Glomerular visceral epithelial cell (primary cell): ENCODE data around the gene VTA1.
"Not testable (repeated sequence)": the region's sequence is repeated elsewhere in the genome, so short reads cannot be mapped to it uniquely, and the experiment has no call there.

ENCODE experiments used
- DNase-seq: peaks from one replicate; pipeline ENCODE4 v3.0.0-alpha.2; 2016; ENCODE audit errors: extremely low spot score

VTA1 gene

GRCh38 chr6:142225552-142225951, 78.5 kb downstream of the VTA1 start:
- no peak for DNase-seq

- DNase-seq, result no peak
Measured at GRCh38 chr6:142226731-142227130, 79.7 kb downstream of the VTA1 start.

- DNase-seq, result not testable (repeated sequence)
Measured at GRCh38 chr6:142229518-142230270, 82.6 kb downstream of the VTA1 start.

- peak; percentile 77 for DNase-seq
Measured at GRCh38 chr6:142232206-142233044, 85.4 kb downstream of the VTA1 start.

- no peak for DNase-seq
Measured at GRCh38 chr6:142233945-142234682, 87.1 kb downstream of the VTA1 start.

GRCh38 chr6:142235272-142235671, 88.2 kb downstream of the VTA1 start:
- DNase-seq, result no peak

- DNase-seq, result no peak
Measured at GRCh38 chr6:142235791-142236190, 88.7 kb downstream of the VTA1 start.

GRCh38 chr6:142236691-142237090, 89.6 kb downstream of the VTA1 start:
- no peak for DNase-seq

- DNase-seq, result no peak
Measured at GRCh38 chr6:142238881-142239280, 91.8 kb downstream of the VTA1 start.

- no peak for DNase-seq
Measured at GRCh38 chr6:142240179-142240578, 93.1 kb downstream of the VTA1 start.

- DNase-seq, result no peak
Measured at GRCh38 chr6:142241061-142241460, 94.0 kb downstream of the VTA1 start.

- no peak for DNase-seq
Measured at GRCh38 chr6:142242269-142242668, 95.2 kb downstream of the VTA1 start.

GRCh38 chr6:142246960-142247359, 99.9 kb downstream of the VTA1 start:
- DNase-seq, result no peak

- no peak for DNase-seq
Measured at GRCh38 chr6:142249266-142249665, 102.2 kb downstream of the VTA1 start.

GRCh38 chr6:142251930-142252445, 104.9 kb downstream of the VTA1 start:
- no peak for DNase-seq

- DNase-seq, result no peak
Measured at GRCh38 chr6:142254513-142254912, 107.5 kb downstream of the VTA1 start.

GRCh38 chr6:142255785-142256184, 108.7 kb downstream of the VTA1 start:
- no peak for DNase-seq

- no peak for DNase-seq
Measured at GRCh38 chr6:142258305-142258704, 111.2 kb downstream of the VTA1 start.

- no peak for DNase-seq
Measured at GRCh38 chr6:142258757-142259156, 111.7 kb downstream of the VTA1 start.

GRCh38 chr6:142260748-142261147, 113.7 kb downstream of the VTA1 start:
- no peak for DNase-seq

GRCh38 chr6:142262231-142262630, 115.2 kb downstream of the VTA1 start:
- DNase-seq, result no peak

- no peak for DNase-seq
Measured at GRCh38 chr6:142265476-142265875, 118.4 kb downstream of the VTA1 start.
